Measurements from ENCODE around the gene TRAPPC3L. TPM values are rescaled to one million over a fixed set of nuclear protein-coding genes. Genes with fewer than 3 reads are reported as not detected.

Gene TRAPPC3L
- total and polyA plus RNA-seq, 12 donors, result 0.03 to 0.26 (median 0.22) TPM; not detected in 4

DNA sequence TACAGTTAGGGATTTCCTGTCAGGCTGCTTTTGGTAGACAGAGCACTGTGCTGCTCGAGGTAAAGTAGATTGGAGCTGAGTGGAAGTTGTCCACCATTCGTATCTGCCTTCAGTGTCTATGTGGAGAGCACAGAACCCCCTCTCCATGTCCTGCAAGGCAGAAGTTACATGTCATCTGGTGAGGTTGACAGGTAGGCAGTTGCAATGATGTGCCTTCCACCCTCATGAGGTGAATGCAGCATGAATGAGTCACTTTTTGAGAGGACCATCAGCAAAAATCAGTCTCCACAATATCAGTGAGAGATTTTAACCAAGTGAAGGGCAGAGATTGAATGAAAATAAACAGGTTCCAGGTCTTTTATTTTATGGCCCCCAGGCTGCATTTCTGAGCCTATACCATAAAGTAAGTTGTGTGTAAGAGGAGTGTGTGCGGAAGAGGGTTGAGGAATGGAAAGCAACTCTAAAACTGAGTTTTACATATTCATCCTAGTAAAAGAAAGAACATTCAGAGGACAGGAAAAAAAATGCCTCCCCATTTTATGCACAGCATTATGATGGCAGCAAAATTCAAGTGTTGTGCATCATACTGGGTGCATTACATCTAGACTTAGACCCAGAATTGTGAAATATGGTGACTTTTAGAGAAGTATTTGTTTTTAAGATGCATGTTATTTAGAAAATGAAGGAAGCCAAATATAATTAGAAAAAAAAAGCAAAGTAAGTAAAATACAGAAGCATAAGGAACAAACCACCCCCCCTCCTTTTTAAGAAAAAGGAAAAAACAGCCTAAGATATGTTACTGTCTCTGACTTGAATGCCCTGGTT lies 15.8 kb downstream of the TRAPPC3L start:
- Histone ChIP-seq H3K27me3 (no peaks in the 10 kb centered on the region), H3K4me3 (no peak overlapping the region), H3K4me1 (peaks cover 0 to 53% (median 15%) of the 10 kb centered on the region in 9 donors), H3K9me3 (no peaks in the 10 kb centered on the region), H3K36me3 (no peaks in the 10 kb centered on the region), H3K27ac (peak overlapping the region in 2 of 10 donors; percentile 26 to 32)
- intact Hi-C loops (cut with DNase I), result loop anchor here in 9 of 10 donors (2.0 to 10.0 kb wide), 9 partner anchors 17 to 262 kb away; partner anchors contain the start of gene TSPYL1 (in 1 of the 9)
- no peak for DNase-seq
- ATAC-seq, result peak in 1 of 8 donors; percentile 26
- TF ChIP-seq, protein P1, sequence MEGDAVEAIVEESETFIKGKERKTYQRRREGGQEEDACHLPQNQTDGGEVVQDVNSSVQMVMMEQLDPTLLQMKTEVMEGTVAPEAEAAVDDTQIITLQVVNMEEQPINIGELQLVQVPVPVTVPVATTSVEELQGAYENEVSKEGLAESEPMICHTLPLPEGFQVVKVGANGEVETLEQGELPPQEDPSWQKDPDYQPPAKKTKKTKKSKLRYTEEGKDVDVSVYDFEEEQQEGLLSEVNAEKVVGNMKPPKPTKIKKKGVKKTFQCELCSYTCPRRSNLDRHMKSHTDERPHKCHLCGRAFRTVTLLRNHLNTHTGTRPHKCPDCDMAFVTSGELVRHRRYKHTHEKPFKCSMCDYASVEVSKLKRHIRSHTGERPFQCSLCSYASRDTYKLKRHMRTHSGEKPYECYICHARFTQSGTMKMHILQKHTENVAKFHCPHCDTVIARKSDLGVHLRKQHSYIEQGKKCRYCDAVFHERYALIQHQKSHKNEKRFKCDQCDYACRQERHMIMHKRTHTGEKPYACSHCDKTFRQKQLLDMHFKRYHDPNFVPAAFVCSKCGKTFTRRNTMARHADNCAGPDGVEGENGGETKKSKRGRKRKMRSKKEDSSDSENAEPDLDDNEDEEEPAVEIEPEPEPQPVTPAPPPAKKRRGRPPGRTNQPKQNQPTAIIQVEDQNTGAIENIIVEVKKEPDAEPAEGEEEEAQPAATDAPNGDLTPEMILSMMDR (IDR thresholded peaks at IDR 0.05), result no peak
- WGBS, 2 donors, result 74 to 75% methylated on average over 3 of the region's 3 CpGs

DNA sequence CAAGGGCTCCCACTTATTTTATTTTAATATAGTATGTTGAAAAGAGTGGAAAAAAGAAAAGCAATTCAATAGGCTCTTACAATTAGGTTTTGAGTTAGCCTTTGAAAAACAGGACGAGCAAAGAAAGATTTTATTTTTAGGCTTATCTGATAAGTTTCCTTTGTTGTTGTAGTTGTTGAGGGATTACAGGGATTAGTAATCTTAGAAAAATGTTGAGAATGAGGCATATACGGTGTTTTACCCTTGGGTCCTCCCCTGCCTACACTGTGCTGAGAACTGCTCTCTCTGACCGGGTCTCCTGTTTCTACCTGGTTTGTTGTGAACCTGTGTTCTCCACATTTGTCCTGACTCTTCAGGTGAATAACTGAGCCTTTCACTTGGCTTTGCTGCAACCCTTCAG lies 16.7 kb downstream of the TRAPPC3L start:
- no peaks in the 10 kb centered on the region for H3K36me3 ChIP-seq
- DNase-seq (no peak), ATAC-seq (peak in 2 of 8 donors; percentile 17 to 48)
- peak overlapping the region in 1 of 10 donors; percentile 18 for H3K4me3 ChIP-seq
- peak overlapping the region in 3 of 10 donors; percentile 28 to 44 (median 32) for H3K27ac ChIP-seq
- peaks cover 0 to 57% (median 15%) of the 10 kb centered on the region in 9 donors for H3K4me1 ChIP-seq
- H3K9me3 ChIP-seq, result no peaks in the 10 kb centered on the region
- H3K27me3 ChIP-seq, result no peaks in the 10 kb centered on the region
- 34 to 43% methylated on average over 3 of the region's 3 CpGs for WGBS, 2 donors
- intact Hi-C loops (cut with DNase I), result loop anchor here in 1 of 10 donors (2.0 kb wide), 1 partner anchor 16 kb away; no protein-coding TSS in a partner anchor
- TF ChIP-seq, protein P1 (IDR thresholded peaks at IDR 0.05), result no peak

DNA sequence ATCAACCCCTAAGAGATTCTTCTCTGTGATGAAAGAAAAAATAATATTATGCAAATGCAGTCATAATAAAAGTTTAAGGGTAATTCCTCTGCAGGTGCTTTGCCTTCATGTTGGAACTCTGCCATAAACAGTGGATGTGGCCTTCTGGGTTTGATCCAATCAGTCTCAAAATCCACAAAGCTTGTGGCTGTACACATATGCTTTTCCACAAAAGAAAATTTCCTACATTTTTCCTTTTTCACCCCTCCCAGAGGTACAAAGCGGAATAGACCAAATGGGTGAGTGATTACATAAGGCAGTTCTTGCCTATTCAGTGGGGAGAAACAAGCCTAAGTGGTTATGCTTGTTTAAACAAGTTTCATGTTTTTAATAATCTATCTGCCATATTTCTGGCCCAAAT lies 17.4 kb downstream of the TRAPPC3L start:
- no peak for ATAC-seq
- intact Hi-C loops (cut with DNase I), result loop anchor here in 1 of 10 donors (2.0 kb wide), 1 partner anchor 15 kb away; no protein-coding TSS in a partner anchor
- TF ChIP-seq, protein P1 (IDR thresholded peaks at IDR 0.05), result no peak
- Histone ChIP-seq H3K36me3 (no peaks in the 10 kb centered on the region), H3K9me3 (no peaks in the 10 kb centered on the region), H3K4me1 (peaks cover 0 to 57% (median 15%) of the 10 kb centered on the region in 9 donors), H3K27ac (peak overlapping the region in 3 of 10 donors; percentile 18 to 44 (median 28)), H3K27me3 (no peaks in the 10 kb centered on the region), H3K4me3 (no peak overlapping the region)
- DNase-seq, result no peak
- 82 to 92% methylated on average over 1 of the region's 1 CpG for WGBS, 2 donors

DNA sequence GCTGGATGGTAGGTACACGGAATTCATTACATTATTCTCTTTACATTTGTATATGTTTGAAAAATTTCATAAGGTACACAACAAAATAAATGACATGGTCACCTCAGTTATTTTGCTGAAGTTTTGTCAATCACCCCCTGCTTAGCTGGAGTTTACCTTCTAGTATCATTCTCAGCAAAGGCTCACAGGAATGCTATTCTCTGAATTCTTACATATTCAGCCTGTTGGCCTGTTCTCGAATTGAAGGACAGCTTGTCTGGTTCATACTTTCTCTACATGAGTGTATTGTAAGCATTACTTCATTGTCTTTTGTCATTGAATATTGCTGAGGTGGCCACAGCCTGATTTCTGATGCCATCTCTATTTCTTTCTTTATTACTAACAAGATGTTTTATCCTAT lies 21.2 kb downstream of the TRAPPC3L start:
- DNase-seq (no peak), ATAC-seq (no peak)
- intact Hi-C loops (cut with DNase I), result no loop called here
- Histone ChIP-seq H3K27ac (no peak overlapping the region), H3K36me3 (peaks cover 0 to 8% (median 0%) of the 10 kb centered on the region in 9 donors), H3K27me3 (no peaks in the 10 kb centered on the region), H3K4me1 (peaks cover 0 to 45% (median 9%) of the 10 kb centered on the region in 9 donors), H3K4me3 (no peak overlapping the region), H3K9me3 (no peaks in the 10 kb centered on the region)
- TF ChIP-seq, protein P1 (IDR thresholded peaks at IDR 0.05), result no peak
- 88 to 94% methylated on average over 2 of the region's 2 CpGs for WGBS, 2 donors

Data from heart right ventricle (tissue), 16 donors.